GM18861 (cell line): ENCODE results near the gene TPRN.
"Not testable (repeated sequence)": the region's sequence is repeated elsewhere in the genome, so short reads cannot be mapped to it uniquely, and the experiment has no call there.

ENCODE experiments used
- ATAC-seq: cut with Tn5 transposase; IDR thresholded peaks from one replicate; pipeline ENCODE4 v1.9.1; 2021; ENCODE audit not compliant: unreplicated experiment

TPRN gene, protein sequence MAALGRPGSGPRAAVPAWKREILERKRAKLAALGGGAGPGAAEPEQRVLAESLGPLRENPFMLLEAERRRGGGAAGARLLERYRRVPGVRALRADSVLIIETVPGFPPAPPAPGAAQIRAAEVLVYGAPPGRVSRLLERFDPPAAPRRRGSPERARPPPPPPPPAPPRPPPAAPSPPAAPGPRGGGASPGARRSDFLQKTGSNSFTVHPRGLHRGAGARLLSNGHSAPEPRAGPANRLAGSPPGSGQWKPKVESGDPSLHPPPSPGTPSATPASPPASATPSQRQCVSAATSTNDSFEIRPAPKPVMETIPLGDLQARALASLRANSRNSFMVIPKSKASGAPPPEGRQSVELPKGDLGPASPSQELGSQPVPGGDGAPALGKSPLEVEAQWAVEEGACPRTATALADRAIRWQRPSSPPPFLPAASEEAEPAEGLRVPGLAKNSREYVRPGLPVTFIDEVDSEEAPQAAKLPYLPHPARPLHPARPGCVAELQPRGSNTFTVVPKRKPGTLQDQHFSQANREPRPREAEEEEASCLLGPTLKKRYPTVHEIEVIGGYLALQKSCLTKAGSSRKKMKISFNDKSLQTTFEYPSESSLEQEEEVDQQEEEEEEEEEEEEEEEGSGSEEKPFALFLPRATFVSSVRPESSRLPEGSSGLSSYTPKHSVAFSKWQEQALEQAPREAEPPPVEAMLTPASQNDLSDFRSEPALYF

DNA sequence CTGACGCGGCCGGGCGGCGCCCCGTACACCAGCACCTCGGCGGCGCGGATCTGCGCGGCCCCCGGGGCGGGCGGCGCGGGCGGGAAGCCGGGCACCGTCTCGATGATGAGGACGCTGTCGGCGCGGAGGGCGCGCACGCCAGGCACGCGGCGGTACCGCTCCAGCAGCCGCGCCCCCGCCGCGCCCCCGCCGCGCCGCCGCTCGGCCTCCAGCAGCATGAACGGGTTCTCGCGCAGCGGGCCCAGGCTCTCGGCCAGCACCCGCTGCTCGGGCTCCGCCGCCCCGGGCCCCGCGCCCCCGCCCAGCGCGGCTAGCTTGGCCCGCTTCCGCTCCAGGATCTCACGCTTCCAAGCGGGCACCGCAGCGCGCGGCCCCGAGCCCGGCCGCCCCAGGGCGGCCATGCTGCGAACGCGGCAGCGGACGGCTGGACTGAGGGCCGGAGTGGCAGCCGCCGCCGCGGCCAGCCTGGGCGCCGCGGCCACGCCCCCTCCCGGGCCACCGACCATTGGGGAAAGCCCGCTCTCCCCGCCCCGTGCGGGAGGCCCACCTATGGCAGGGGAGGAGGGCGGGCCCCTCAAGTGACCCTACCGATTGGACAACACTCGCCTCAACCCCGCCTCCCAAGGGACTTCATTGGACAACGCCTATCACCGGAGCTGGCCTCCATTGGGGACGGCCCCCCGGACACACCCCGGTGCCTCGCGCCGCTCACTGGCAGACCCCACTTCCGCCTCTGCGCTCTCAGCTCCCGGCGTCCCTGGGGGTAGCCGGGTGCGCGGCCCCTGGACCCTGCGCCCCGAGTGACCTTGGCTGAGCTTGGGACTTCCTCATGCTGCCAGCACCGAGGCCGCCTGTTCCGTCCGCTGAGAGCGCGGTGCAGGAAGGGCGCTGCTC, at the start of gene TPRN:
TSS of gene TPRN (minus strand) at position 431 of the 894 bp plus-strand sequence. CDS start at position 401, 30 bp downstream.
- ATAC-seq, result peak; percentile 76

DNA sequence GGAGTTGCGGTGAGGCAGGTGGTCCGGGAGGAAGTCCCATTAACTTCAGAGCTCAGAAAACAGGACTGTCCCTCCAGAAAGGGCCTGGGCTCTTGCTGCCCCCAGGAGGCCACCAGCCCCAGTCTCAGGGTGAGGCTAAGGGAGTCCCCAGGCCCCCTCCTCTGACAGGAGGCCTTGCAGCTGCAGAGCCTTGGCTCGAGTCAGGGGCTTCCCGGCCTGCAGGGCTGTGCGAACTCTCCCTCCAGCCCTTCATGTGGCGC, 47.3 kb upstream of the TPRN start:
- ATAC-seq, result no peak

DNA sequence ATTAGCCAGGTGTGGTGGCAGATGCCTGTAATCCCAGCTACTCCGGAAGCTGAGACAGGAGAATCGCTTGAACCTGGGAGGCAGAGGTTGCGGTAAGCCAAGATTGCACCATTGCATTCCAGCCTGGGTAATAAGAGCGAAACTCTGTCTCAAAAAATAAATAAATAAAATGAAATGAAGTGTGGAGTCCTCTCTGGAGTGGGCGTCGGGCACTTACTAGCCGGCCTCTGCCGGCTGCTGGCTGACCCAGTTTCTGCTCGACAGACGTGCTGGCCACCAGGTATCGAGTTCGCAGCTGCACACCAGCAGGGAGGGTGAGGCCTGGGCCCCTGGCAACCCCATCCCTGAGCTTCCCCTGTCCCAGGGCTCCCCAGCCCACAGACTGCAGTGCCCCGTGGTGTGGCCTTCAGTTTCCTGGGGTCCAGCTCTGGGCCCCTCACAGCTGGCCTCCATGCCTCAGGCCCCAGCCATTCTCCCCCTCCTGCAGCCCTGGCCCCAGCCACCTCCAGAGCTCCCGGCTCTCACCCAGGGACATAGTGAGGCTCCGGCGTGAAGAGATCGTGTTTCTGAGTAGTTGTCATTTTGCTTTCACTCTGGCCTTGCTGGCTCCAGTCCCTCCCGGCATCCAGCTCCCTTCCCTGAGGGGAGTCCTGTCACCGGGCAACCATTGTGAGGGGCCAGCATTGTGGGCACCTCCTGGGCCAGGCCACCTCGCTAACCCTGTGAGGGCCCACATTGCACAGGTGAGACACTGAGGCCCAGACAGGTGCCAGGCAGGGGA, 46.8 kb upstream of the TPRN start:
- ATAC-seq, result no peak

DNA sequence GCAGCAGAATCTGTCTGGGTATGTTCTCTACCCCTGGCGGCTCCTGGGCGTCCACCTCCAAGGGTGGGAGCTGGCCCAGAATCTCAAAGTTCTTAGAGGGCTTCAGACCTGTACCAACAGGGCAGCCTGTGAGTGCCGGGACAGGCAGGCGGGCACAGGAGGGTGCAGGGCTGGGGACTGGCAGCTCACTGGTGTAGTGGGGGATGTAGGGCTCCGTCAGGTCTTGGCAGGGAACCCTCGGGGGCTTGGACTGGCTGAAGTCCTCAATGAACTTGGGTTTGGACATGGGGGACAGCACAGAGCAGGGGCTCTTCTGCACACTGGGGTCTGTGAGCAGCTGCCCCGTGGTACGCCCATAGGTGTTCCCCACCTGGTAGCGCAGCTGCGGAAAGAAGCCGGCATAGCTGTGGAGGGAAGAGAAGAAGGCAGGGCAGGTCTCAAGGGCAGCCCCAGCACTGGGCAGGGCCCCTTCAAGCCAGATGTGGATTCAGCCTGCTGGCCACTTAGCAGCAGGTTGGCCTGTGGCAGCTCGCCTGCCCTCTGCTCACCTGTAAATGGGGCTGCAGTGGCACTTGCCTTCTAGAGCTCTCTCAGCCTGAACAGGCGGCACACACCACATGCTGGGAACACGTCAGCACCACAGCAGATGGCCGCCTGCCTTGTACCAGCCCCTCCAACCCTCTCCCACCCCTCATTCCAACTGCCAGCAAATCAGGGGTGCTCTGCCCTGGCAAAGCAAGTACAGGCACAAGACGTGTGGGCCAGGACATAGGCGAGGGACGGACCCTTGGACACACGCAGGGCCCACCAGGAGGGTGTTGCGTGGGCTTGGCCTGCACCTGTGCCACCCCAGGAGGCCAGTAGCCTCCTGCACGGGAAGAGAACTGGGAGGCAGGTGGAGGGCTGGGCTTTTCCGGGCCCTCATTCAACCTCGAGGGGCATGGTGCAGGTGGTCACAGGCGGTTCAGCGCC, 45.2 kb upstream of the TPRN start:
- no peak for ATAC-seq

DNA sequence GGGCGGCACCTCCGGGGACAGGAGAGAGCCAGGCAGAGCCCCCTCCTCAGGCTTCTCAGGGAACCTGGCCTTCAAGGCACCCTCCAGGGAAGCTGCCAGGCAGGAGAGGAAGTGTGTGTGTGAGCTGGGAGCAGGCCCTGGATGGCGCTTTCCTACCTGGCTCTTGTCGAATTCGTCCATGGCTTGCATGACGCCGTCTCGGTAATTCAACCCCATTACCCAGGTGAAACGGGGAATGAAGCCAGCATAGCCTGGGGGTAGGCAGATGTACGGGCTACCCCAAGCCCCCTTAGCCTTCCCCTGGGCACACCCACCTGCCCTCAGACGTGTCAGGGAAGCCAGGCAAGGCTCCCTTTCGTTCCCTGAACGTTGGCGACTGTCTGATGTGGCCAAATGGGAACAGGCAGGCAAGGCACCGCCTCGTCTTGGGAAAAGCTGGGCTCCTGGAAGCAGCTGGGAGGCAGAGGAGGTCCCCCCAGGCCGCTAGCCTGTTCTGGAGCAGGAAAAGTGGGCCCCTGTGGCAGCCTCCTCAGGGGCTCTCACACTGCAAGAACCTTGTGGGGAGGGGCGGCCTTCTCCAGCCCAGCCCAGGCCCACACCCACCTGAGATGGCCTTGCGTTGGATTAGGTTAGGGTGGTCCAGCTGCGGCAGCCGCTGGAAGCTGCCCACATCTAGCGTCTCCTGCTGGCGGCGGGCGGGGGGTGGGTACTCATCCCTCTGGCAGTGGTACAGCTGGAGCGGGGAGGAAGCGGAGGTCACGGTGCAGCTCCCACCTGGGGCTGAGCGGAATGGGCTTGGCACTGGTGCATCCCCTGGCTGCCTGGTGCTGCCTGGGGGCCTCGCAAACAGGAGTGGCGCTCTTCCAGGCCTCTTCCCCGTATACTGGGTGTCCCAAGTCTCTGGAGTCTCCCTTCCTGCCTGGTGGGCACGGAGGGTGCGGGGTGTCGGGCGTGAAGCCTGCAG, 44.2 kb upstream of the TPRN start:
- ATAC-seq, result no peak

DNA sequence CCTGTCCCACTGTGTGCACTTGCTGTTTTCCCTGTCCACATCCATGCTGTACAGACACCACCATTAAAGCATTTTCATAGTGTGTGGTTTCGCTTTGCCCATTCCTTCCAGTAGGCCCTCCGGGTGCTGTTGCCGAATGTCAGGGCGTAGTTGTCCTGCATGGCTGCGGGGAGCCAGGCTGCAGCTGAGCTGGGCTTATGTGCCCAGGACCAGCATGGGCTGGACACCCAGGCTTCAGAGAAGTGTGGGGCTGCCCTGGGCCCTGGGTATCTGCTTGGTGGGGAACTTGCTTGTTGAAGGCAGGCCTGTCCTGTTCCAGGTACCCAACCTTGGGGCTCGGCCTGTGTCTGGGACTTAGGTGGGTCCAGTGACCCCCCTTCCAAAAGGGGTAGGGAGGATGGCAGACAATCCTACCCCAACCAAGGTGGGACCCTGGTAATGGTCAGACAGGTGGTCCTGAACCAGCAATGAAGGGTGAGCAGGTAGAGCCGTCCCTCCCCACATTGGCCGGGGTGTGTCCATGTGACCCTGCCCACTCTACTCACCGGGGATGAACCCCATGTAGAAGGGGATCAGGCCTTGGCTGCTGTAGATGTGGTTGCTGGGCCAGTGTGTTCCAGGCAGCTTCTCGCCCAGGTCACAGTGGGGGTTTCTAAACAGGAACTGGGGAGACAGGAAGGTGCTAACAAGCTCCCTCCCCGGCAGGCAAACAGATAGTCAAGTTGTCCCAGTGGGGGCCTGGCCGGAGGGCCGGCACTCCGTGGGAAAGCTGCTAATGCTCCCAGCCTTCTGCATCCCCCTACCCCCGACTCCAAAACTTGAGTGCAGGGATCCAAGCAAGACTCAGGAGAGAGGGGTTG, 43.3 kb upstream of the TPRN start:
- ATAC-seq, result no peak

DNA sequence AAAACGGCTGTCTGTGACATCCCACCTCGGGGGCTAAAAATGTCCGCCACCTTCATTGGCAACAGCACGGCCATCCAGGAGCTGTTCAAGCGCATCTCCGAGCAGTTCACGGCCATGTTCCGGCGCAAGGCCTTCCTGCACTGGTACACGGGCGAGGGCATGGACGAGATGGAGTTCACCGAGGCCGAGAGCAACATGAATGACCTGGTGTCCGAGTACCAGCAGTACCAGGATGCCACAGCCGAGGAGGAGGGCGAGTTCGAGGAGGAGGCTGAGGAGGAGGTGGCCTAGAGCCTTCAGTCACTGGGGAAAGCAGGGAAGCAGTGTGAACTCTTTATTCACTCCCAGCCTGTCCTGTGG, 42.7 kb upstream of the TPRN start:
- not testable (repeated sequence) for ATAC-seq

DNA sequence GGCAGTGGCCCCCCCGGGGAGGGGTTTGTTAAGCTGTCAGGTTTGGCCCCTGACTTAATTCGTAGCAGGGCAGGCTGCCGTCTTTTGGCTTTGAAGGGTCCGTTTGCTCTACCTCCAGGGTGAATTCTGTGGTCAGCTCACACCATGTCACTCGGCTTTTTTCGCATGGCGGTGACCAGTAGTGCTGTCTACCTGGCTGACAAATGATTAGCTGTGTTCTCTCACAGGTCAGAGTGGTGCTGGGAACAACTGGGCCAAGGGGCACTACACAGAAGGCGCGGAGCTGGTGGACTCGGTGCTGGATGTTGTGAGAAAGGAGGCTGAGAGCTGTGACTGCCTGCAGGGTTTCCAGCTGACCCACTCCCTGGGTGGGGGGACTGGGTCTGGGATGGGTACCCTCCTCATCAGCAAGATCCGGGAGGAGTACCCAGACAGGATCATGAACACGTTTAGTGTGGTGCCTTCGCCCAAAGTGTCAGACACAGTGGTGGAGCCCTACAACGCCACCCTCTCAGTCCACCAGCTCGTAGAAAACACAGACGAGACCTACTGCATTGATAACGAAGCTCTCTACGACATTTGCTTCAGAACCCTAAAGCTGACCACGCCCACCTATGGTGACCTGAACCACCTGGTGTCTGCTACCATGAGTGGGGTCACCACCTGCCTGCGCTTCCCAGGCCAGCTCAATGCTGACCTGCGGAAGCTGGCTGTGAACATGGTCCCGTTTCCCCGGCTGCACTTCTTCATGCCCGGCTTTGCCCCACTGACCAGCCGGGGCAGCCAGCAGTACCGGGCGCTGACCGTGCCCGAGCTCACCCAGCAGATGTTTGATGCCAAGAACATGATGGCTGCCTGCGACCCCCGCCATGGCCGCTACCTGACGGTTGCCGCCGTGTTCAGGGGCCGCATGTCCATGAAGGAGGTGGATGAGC, 42.0 kb upstream of the TPRN start:
- no peak for ATAC-seq

DNA sequence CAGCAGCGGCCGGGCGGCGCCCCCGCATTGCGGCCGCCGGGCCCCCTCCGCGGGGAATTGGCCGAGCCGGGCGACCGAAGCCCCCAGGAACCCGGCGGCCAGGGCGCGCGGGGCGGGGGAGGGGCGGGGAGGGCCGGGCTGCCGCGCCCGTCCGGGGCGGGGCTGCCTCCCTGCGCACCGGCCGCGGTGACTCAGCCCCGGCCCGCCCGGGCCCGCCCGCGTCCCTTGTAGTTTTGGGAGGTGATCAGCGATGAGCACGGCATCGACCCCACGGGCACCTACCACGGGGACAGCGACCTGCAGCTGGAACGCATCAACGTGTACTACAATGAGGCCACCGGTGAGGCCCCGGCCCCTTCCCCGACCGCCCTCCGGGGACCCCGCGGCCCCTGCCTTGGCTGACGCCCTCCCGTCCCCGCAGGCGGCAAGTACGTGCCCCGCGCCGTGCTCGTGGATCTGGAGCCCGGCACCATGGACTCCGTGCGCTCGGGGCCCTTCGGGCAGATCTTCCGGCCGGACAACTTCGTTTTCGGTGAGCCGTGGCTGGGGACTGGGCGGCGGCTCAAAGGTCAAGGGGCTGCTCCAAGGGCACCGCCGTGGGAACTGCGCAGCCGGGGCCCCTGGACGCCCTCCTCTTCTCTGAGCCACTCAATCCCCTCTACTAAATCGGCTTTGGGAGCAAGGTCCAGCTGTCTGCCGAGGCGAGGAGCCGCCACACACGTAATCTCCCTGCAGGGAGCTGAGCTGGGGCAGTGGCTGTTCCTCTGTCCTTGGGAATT, 41.1 kb upstream of the TPRN start:
- ATAC-seq, result peak; percentile 1

DNA sequence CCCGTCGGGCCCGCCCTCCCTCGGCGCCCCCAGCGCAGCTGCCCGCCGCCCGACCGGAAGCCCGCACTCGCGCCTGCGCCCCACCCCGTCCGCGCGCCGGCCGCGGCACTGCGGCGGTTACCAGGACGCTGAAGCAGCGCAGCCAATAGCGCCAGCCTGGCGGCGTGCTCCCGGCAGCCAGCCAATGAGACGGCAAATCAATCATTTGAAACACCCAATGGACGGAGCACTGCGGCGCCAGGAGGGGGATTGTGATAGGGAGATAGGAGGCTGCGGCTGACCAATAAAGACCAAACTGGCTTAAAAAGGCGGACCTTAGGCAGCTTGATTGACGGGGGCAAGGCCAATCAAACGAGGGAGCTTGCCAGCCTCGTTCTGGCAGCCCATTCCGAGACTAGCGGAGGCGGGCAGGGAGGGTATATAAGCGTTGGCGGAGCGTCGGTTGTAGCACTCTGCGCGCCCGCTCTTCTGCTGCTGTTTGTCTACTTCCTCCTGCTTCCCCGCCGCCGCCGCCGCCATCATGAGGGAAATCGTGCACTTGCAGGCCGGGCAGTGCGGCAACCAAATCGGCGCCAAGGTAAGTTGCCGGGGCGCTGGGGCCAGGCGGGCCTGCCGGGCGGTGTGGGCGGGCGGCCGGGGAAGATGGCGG, 40.4 kb upstream of the TPRN start, which contains the start of gene TUBB4B:
TSS of gene TUBB4B (plus strand) at position 447 of the 649 bp plus-strand sequence. CDS start at position 521, 74 bp downstream.
- ATAC-seq, result peak; percentile 68

DNA sequence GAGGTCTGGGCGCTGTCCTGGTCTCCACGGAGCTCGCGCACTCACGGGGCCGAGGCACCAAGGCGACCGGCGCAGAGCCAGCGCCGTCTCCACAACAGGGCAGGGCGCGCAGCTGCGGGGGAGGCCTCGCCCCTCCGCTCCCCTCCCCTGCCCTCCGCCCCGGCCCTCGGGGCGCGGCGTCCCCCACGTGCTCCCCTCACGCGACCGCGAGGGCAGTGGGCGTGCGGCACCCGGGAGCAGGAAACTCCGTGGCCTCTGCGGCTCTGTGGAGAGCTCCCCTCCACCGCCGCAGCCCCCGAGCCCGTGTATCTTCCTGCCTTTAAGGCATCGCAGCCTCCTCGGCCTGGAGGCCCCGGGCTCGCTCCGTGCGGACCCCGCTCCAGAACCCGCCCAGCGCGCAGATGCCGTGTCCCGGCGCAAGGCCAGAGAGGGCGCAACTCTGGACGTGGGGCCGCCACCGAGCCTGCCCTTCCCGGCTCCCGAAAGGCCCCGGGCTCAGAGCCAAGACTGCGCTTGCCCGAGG, 39.8 kb upstream of the TPRN start:
- ATAC-seq, result peak; percentile 12

DNA sequence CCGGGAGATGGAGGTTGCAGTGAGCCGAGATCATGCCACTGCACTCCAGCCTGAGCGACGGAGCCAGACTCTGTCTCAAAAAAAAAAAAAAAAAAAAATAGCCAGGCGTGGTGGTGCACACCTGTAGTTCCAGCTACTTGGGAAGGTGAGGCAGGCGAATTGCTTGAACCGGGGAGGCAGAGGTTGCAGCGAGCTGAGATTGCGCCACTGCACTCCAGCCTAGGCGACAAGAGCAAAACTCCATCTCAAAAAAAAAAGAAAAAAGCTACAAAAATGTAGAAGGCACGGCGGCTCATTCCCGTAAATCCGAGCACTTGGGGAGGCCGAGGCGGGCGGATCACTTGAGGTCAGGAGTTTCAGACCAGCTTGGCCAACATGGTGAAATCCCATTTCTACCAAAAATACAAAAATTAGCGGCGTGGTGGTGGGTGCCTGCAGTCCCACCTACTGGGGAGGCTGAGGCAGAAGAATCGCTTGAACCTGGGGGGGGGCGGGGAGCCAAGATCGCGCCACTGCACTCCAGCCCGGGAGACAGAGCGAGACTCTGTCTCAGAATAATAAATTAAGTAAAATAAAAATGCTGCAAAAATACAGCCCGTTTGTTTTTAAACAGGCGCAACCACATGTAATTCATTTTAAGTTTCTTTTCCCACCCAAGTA, 39.1 kb upstream of the TPRN start:
- not testable (repeated sequence) for ATAC-seq

DNA sequence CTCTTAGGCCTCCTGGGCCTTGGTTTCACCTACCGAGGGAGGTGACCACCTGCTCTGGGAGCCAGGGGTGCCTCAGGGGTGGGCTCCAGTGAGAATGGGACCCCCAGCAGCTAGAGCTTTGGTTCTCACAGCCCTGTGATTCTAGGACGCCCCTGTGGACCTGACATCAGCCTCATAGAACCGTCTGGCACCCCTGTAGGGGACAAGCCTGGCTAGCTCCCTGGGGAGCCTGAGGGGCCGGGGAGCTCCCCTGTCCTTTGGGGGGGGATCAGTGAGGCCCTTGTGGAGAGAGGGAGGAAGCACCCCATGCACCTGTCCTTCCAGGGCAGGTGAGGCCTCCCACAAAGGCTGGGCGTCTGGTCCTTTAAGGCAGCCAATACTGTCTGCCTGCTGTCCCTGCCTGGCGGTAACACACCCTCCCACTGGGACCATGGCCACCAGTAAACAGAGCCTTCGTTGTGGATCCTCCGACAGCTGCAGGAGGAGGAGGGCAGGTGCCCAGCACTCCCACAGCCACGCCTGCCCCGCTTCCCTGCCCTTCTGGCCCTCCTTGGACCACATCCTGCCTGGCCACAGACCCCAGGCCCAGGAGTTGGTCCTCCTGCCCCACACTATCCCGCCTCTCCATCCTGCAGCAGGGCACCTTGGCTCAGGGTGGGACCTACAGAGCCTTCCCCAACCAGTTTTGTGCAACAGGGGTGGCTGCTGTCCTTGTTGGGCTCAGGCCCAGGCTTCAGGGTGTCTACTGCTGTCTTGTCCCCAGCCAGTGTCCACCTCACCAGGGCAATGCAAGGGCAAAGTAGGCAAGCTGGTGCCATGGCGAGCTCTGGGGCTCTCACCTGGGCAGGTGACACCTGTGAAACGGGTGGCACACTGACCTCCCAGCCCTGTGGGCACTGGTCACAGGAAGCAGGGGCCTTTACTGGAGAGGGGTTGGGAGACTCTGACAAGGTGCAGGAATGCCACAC, 37.5 kb upstream of the TPRN start:
- ATAC-seq, result no peak
